Measurements from ENCODE around the gene GLB1L2. TPM values are rescaled to one million over a fixed set of nuclear protein-coding genes. Genes with fewer than 3 reads are reported as not detected.

The GLB1L2 gene
- total RNA-seq, 1 experiment from 2014 or later = 13.4 TPM

- no peak for DNase-seq (ENCODE audit: low read depth)
Observed at GRCh38 chr11:134367781-134368180, 36.0 kb downstream of the GLB1L2 start.

- no peak for DNase-seq (ENCODE audit: low read depth)
Observed at GRCh38 chr11:134369656-134370525, 38.1 kb downstream of the GLB1L2 start.

- DNase-seq (ENCODE audit: low read depth) = no peak
Observed at GRCh38 chr11:134370526-134371435, 39.0 kb downstream of the GLB1L2 start.

- no peak for DNase-seq (ENCODE audit: low read depth)
Observed at GRCh38 chr11:134371436-134372185, 39.8 kb downstream of the GLB1L2 start.

GRCh38 chr11:134372536-134372935 lies 40.7 kb downstream of the GLB1L2 start:
- DNase-seq (ENCODE audit: low read depth) = no peak

- DNase-seq (ENCODE audit: low read depth) = no peak
Observed at GRCh38 chr11:134372961-134373360, 41.2 kb downstream of the GLB1L2 start.

- DNase-seq (ENCODE audit: low read depth) = no peak
Observed at GRCh38 chr11:134373591-134374052, 41.8 kb downstream of the GLB1L2 start.

- no peak for DNase-seq (ENCODE audit: low read depth)
Observed at GRCh38 chr11:134374171-134374570, 42.4 kb downstream of the GLB1L2 start.

- DNase-seq (ENCODE audit: low read depth) = no peak
Observed at GRCh38 chr11:134374891-134375550, 43.2 kb downstream of the GLB1L2 start.

- no peak for DNase-seq (ENCODE audit: low read depth)
Observed at GRCh38 chr11:134376150-134376921, 44.5 kb downstream of the GLB1L2 start.

GRCh38 chr11:134377876-134378275 lies 46.1 kb downstream of the GLB1L2 start:
- DNase-seq (ENCODE audit: low read depth) = no peak

- no peak for DNase-seq (ENCODE audit: low read depth)
Observed at GRCh38 chr11:134379241-134379640, 47.5 kb downstream of the GLB1L2 start.

GRCh38 chr11:134380229-134380628 lies 48.4 kb downstream of the GLB1L2 start:
- no peak for DNase-seq (ENCODE audit: low read depth)

GRCh38 chr11:134380785-134381184 lies 49.0 kb downstream of the GLB1L2 start:
- no peak for DNase-seq (ENCODE audit: low read depth)

- DNase-seq (ENCODE audit: low read depth) = no peak
Observed at GRCh38 chr11:134382257-134382656, 50.5 kb downstream of the GLB1L2 start.

GRCh38 chr11:134382830-134383229 lies 51.0 kb downstream of the GLB1L2 start:
- DNase-seq (ENCODE audit: low read depth) = no peak

- no peak for DNase-seq (ENCODE audit: low read depth)
Observed at GRCh38 chr11:134383576-134384221, 51.9 kb downstream of the GLB1L2 start.

- no peak for DNase-seq (ENCODE audit: low read depth)
Observed at GRCh38 chr11:134384406-134384805, 52.6 kb downstream of the GLB1L2 start.

GRCh38 chr11:134385171-134385570 lies 53.4 kb downstream of the GLB1L2 start:
- no peak for DNase-seq (ENCODE audit: low read depth)
